ENCODE results near the gene LGMN.

DNA sequence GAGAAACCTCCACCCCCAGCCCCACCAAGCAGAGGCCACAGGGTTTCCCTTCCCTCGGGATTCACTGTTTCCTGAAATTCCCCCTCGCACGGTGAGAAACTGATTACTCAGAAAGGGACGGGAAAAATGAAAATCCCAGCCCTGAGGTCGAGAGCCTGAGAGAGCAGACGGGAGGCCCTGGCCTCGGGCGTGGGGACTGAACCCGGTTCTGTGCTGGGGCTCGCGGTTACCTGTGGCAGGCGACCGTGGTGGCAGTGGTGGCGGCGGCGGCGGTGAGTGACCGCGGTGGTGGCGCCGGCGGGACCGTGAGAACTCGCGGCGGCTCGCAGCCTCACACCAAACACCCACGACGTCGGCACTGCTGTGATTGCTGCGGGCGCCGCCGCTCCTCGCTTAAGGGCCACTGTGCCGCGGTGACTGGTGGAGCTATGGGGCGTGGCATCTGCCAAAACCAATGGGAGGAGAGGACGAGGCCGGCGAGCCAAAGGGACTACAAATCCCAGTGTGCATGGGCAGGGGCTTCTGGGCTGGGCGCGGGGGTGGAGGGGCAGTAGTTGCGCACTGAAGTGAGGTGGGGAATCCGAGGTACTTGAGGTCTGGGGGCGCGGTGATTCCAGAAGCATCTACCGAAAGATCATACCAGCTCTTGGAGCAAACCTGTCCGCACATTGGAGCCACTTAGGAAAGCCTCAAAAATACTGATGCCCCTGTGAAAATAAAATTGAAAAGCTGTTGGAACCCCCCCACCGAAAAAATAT lies at the start of gene LGMN:
- TF ChIP-seq POLR2AphosphoS5 (IDR thresholded peaks at IDR 0.05; ENCODE audit: low read depth) = no peak
- TF ChIP-seq CTCF (IDR thresholded peaks at IDR 0.05; ENCODE audit: insufficient read depth, low read length) = no peak
